Measurements from ENCODE around the gene IAH1. TPM values are rescaled to one million over a fixed set of nuclear protein-coding genes. Genes with fewer than 3 reads are reported as not detected.

The IAH1 gene
- total RNA-seq, 1 donor from 2014 or later: 31.1 TPM

GRCh38 chr2:9524291-9524690 is 49.9 kb downstream of the IAH1 start:
- no peak overlapping the region for H3K4me2 ChIP-seq (ENCODE audit: low read length)
- H4K20me1 ChIP-seq (ENCODE audit: insufficient read depth, low read length): peaks cover 19% of the 10 kb centered on the region
- no peak overlapping the region for H2AFZ ChIP-seq (ENCODE audit: low read depth, low read length)
- Mint-ChIP-seq H3K27ac (ENCODE audit: unreplicated experiment) (no peak overlapping the region), H3K9me3 (ENCODE audit: unreplicated experiment) (no peaks in the 10 kb centered on the region), H3K27me3 (ENCODE audit: low read depth, unreplicated experiment) (no peaks in the 10 kb centered on the region), H3K4me1 (ENCODE audit: low read depth, unreplicated experiment) (peaks cover 2% of the 10 kb centered on the region), H3K36me3 (ENCODE audit: low read depth, unreplicated experiment) (peaks cover 17% of the 10 kb centered on the region), H3K4me3 (ENCODE audit: unreplicated experiment) (no peak overlapping the region)
- no peaks in the 10 kb centered on the region for H3K27me3 ChIP-seq (ENCODE audit: insufficient read depth, low read length)
- TF ChIP-seq EZH2 (IDR thresholded peaks at IDR 0.05; ENCODE audit: insufficient read depth, low read length) (no peak), CTCF (IDR thresholded peaks at IDR 0.05; ENCODE audit: insufficient read depth, low read depth, low read length) (no peak)
- H3K4me1 ChIP-seq (ENCODE audit: insufficient read depth, low read length): peaks cover 1% of the 10 kb centered on the region
- H3K79me2 ChIP-seq (ENCODE audit: insufficient read depth, low read length): peaks cover 3% of the 10 kb centered on the region
- H3K9ac ChIP-seq (ENCODE audit: low read length): no peak overlapping the region
- H3K27ac ChIP-seq (ENCODE audit: low read depth, low read length): no peak overlapping the region
- H3K9me3 ChIP-seq (ENCODE audit: insufficient read depth, low read depth, low read length): no peaks in the 10 kb centered on the region
- H3K4me3 ChIP-seq (ENCODE audit: insufficient read depth, low read depth, low read length): no peak overlapping the region
- DNase-seq (ENCODE audit: low read depth) (no peak), FAIRE-seq (no peak)
- peaks cover 24% of the 10 kb centered on the region for H3K36me3 ChIP-seq (ENCODE audit: insufficient read depth, low read length)

DNA sequence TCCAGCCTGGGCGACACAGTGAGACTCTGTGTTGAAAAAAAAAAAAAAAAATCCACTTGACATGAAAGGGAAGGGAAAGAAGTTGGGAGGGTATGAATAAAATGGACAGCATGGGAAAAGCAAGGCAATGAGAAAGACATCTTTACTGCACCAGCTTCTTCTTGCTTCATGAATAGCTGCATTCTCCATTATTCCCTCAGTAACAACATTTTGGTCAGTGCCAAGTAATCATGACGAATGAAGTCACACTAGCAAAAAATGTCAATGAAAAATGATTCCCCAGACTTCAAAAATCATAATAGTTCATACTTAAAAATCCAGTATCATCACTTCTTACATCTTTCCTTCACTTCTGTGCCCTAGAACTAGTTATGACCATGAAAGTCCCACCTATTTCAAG is 50.9 kb downstream of the IAH1 start:
- Histone ChIP-seq H3K27ac (ENCODE audit: low read depth, low read length) (no peak overlapping the region), H3K9me3 (ENCODE audit: insufficient read depth, low read depth, low read length) (no peaks in the 10 kb centered on the region)

More for the DNA sequence above, 50.9 kb downstream of the IAH1 start:
- Histone ChIP-seq H4K20me1 (ENCODE audit: insufficient read depth, low read length) (peaks cover 16% of the 10 kb centered on the region), H3K36me3 (ENCODE audit: insufficient read depth, low read length) (peaks cover 20% of the 10 kb centered on the region), H2AFZ (ENCODE audit: low read depth, low read length) (no peak overlapping the region), H3K9ac (ENCODE audit: low read length) (no peak overlapping the region), H3K4me2 (ENCODE audit: low read length) (no peak overlapping the region), H3K79me2 (ENCODE audit: insufficient read depth, low read length) (peaks cover under 1% of the 10 kb centered on the region), H3K27me3 (ENCODE audit: insufficient read depth, low read length) (no peaks in the 10 kb centered on the region), H3K4me1 (ENCODE audit: insufficient read depth, low read length) (no peaks in the 10 kb centered on the region), H3K4me3 (ENCODE audit: insufficient read depth, low read depth, low read length) (no peak overlapping the region)
- no peaks in the 10 kb centered on the region for H3K4me1 Mint-ChIP-seq (ENCODE audit: low read depth, unreplicated experiment)
- no peaks in the 10 kb centered on the region for H3K9me3 Mint-ChIP-seq (ENCODE audit: unreplicated experiment)
- no peak overlapping the region for H3K4me3 Mint-ChIP-seq (ENCODE audit: unreplicated experiment)
- no peak for DNase-seq (ENCODE audit: low read depth)
- FAIRE-seq: no peak
- peaks cover 17% of the 10 kb centered on the region for H3K36me3 Mint-ChIP-seq (ENCODE audit: low read depth, unreplicated experiment)
- no peak overlapping the region for H3K27ac Mint-ChIP-seq (ENCODE audit: unreplicated experiment)
- TF ChIP-seq CTCF (IDR thresholded peaks at IDR 0.05; ENCODE audit: insufficient read depth, low read depth, low read length) (no peak), EZH2 (IDR thresholded peaks at IDR 0.05; ENCODE audit: insufficient read depth, low read length) (no peak)
- H3K27me3 Mint-ChIP-seq (ENCODE audit: low read depth, unreplicated experiment): no peaks in the 10 kb centered on the region

Data from astrocyte (in vitro differentiated cells and primary cell).